ENCODE data around the gene ROR2.

Gene ROR2

GRCh38 chr9:91963711-91964240 is 13.7 kb upstream of the ROR2 start:
- H3K4me3 ChIP-seq (ENCODE audit: low read depth, low read length), result no peak overlapping the region
- no peak for TF ChIP-seq CTCF (IDR thresholded peaks at IDR 0.05; ENCODE audit: borderline replicate concordance, insufficient read depth, low read depth, low read length)

- TF ChIP-seq CTCF (IDR thresholded peaks at IDR 0.05; ENCODE audit: borderline replicate concordance, insufficient read depth, low read depth, low read length), result no peak
- H3K4me3 ChIP-seq (ENCODE audit: low read depth, low read length), result no peak overlapping the region
These were observed 10.3 kb upstream of the ROR2 start for GRCh38 chr9:91960367-91960766.

GRCh38 chr9:91958174-91958573 is 8.1 kb upstream of the ROR2 start:
- no peak overlapping the region for H3K4me3 ChIP-seq (ENCODE audit: low read depth, low read length)
- no peak for TF ChIP-seq CTCF (IDR thresholded peaks at IDR 0.05; ENCODE audit: borderline replicate concordance, insufficient read depth, low read depth, low read length)

GRCh38 chr9:91954841-91955471 is 4.9 kb upstream of the ROR2 start:
- TF ChIP-seq CTCF (IDR thresholded peaks at IDR 0.05; ENCODE audit: borderline replicate concordance, insufficient read depth, low read depth, low read length), result peak; percentile 80
- H3K4me3 ChIP-seq (ENCODE audit: low read depth, low read length), result no peak overlapping the region

- no peak for TF ChIP-seq CTCF (IDR thresholded peaks at IDR 0.05; ENCODE audit: borderline replicate concordance, insufficient read depth, low read depth, low read length)
These were observed 3.7 kb upstream of the ROR2 start for GRCh38 chr9:91953718-91954117.

GRCh38 chr9:91951944-91952520 is 2.0 kb upstream of the ROR2 start:
- no peak overlapping the region for H3K4me3 ChIP-seq (ENCODE audit: low read depth, low read length)
- no peak for TF ChIP-seq CTCF (IDR thresholded peaks at IDR 0.05; ENCODE audit: borderline replicate concordance, insufficient read depth, low read depth, low read length)

More at GRCh38 chr9:91953718-91954117, 3.7 kb upstream of the ROR2 start:
- H3K4me3 ChIP-seq (ENCODE audit: low read depth, low read length), result no peak overlapping the region

- no peak for TF ChIP-seq CTCF (IDR thresholded peaks at IDR 0.05; ENCODE audit: borderline replicate concordance, insufficient read depth, low read depth, low read length)
These were observed 559 bp downstream of the ROR2 start for GRCh38 chr9:91949392-91949945.

More at GRCh38 chr9:91949392-91949945, 559 bp downstream of the ROR2 start:
- H3K4me3 ChIP-seq (ENCODE audit: low read depth, low read length), result no peak overlapping the region

Data from GM12875 (cell line).